IMR-90 (cell line): ENCODE results near the gene ANO8. TPM values are rescaled to one million over a fixed set of nuclear protein-coding genes. Genes with fewer than 3 reads are reported as not detected.
"Not testable (repeated sequence)": the region's sequence is repeated elsewhere in the genome, so short reads cannot be mapped to it uniquely, and the experiment has no call there.

Experiments
- ATAC-seq: fragments of 200-7000 bp; cut with Tn5 transposase; 2 replicates; pipeline ENCODE4 v1.9.1; 2020; ENCODE audit warnings: low read depth, mild to moderate bottlenecking, moderate library complexity
- BruUV-seq: library from RNA; stranded (reverse); fragments of 400-500 nt; replicated peaks from 2 replicates; lab custom pipeline; 2021; lab: Mats Ljungman, UMichigan
- CTCF ChIA-PET: fragments of 300-600 bp; formaldehyde crosslinking; extraction: SDS; loops from one replicate; lab custom pipeline; 2021; ENCODE audit warnings: antibody characterized with exemption; lab: Yijun Ruan, JAX
- POLR2A ChIA-PET: fragments of 300-600 bp; sonication (Branson Sonifier 250); formaldehyde crosslinking; loops from one replicate; lab custom pipeline; 2022; ENCODE audit warnings: antibody characterized with exemption; ENCODE audit not compliant: unreplicated experiment; lab: Charles Lee
- DNase-seq: peaks from one replicate; pipeline ENCODE4 v3.0.0; 2013
- H2AFZ ChIP-seq: replicated peaks from 2 replicates; pipeline ENCODE3; 2013; ENCODE audit warnings: low read length, mild to moderate bottlenecking; ENCODE audit not compliant: poor library complexity
- H2AK5ac ChIP-seq: 2 replicates; pipeline ENCODE4 v1.6.1; 2013; ENCODE audit warnings: low read depth, low read length, inconsistent platforms
- H2AK9ac ChIP-seq: replicated peaks from 2 replicates; pipeline ENCODE3; 2013; ENCODE audit warnings: mild to moderate bottlenecking, low read depth, low read length, moderate library complexity; ENCODE audit not compliant: poor library complexity
- H2BK120ac ChIP-seq: 2 replicates; pipeline ENCODE4 v1.6.1; 2013; ENCODE audit warnings: low read depth, low read length, inconsistent platforms
- H2BK15ac ChIP-seq: 3 replicates; pipeline ENCODE4 v1.6.1; 2013; ENCODE audit warnings: low read depth, low read length, inconsistent platforms
- H2BK20ac ChIP-seq: 2 replicates; pipeline ENCODE4 v1.6.1; 2013; ENCODE audit warnings: low read depth, mild to moderate bottlenecking, inconsistent platforms, low read length, moderate library complexity
- H2BK5ac ChIP-seq: 2 replicates; pipeline ENCODE4 v1.6.1; 2013; ENCODE audit warnings: mild to moderate bottlenecking, low read depth, low read length, inconsistent platforms; ENCODE audit not compliant: poor library complexity, severe bottlenecking
- H3K14ac ChIP-seq: replicated peaks from 2 replicates; pipeline ENCODE4 v1.6.1; 2013; ENCODE audit warnings: low read depth, low read length, inconsistent platforms
- H3K18ac ChIP-seq: 2 replicates; pipeline ENCODE4 v1.6.1; 2013; ENCODE audit warnings: low read depth, low read length, control low read depth
- H3K23ac ChIP-seq: 2 replicates; pipeline ENCODE4 v1.6.1; 2013; ENCODE audit warnings: low read depth, low read length, inconsistent platforms
- H3K27ac ChIP-seq: 2 replicates; pipeline ENCODE4 v1.5.1; 2013; ENCODE audit warnings: mild to moderate bottlenecking, control low read depth, low read length; ENCODE audit not compliant: insufficient read depth
- H3K27me3 ChIP-seq: 2 replicates; pipeline ENCODE4 v1.6.1; 2013; ENCODE audit warnings: low read length; ENCODE audit not compliant: control insufficient read depth, insufficient read depth
- H3K36me3 ChIP-seq: 2 replicates; pipeline ENCODE4 v1.6.1; 2013; ENCODE audit warnings: low read length, mixed read lengths; ENCODE audit not compliant: control insufficient read depth, insufficient read depth
- H3K4ac ChIP-seq: 2 replicates; pipeline ENCODE4 v1.6.1; 2013; ENCODE audit warnings: low read depth, low read length, inconsistent platforms
- H3K4me1 ChIP-seq: 2 replicates; pipeline ENCODE4 v1.6.1; 2013; ENCODE audit warnings: low read length, mixed read lengths; ENCODE audit not compliant: control insufficient read depth, insufficient read depth
- H3K4me2 ChIP-seq: 2 replicates; pipeline ENCODE4 v1.6.1; 2013; ENCODE audit warnings: low read depth, mild to moderate bottlenecking, control low read depth, low read length, moderate library complexity
- H3K4me3 ChIP-seq: 2 replicates; pipeline ENCODE4 v1.5.1; 2013; ENCODE audit warnings: low read depth, mild to moderate bottlenecking, control low read depth, low read length, moderate library complexity; ENCODE audit not compliant: insufficient read depth
- H3K56ac ChIP-seq: 2 replicates; pipeline ENCODE4 v1.6.1; 2013; ENCODE audit warnings: low read length, inconsistent platforms; ENCODE audit not compliant: insufficient read depth; ENCODE audit errors: extremely low read depth
- H3K79me1 ChIP-seq, 2 experiments: 2 replicates each; pipeline ENCODE4 v1.6.1; 2013; ENCODE audit warnings: low read length in 2 of 2, inconsistent platforms in 1 of 2, low read depth in 1 of 2
- H3K9ac ChIP-seq: 2 replicates; pipeline ENCODE4 v1.6.1; 2013; ENCODE audit warnings: low read depth, low read length, control low read depth
- H3K9me1 ChIP-seq: 2 replicates; pipeline ENCODE4 v1.6.1; 2013; ENCODE audit warnings: low read length, inconsistent platforms; ENCODE audit not compliant: insufficient read depth
- H3K9me3 ChIP-seq: 2 replicates; pipeline ENCODE4 v1.6.1; 2013; ENCODE audit warnings: low read length; ENCODE audit not compliant: control insufficient read depth, insufficient read depth
- H4K20me1 ChIP-seq: 2 replicates; pipeline ENCODE4 v1.6.1; 2013; ENCODE audit warnings: low read length, inconsistent platforms; ENCODE audit not compliant: insufficient read depth
- H4K5ac ChIP-seq: 2 replicates; pipeline ENCODE4 v1.6.1; 2013; ENCODE audit warnings: mild to moderate bottlenecking, low read depth, low read length, control low read depth
- H4K8ac ChIP-seq, 2 experiments: 2 replicates each; pipeline ENCODE4 v1.6.1; 2013; ENCODE audit warnings: low read depth in 2 of 2, low read length in 2 of 2, control low read depth in 1 of 2, inconsistent platforms in 1 of 2
- H4K91ac ChIP-seq: 2 replicates; pipeline ENCODE4 v1.6.1; 2013; ENCODE audit warnings: low read depth, low read length, inconsistent platforms; ENCODE audit not compliant: insufficient read depth
- NFE2L2 ChIP-seq: fragments of 150-350 bp; IDR thresholded peaks from 2 replicates; pipeline ENCODE4 v1.6.1; 2016; ENCODE audit warnings: low read depth, mild to moderate bottlenecking, low read length
- POLR2A ChIP-seq: IDR thresholded peaks from 2 replicates; pipeline ENCODE4 v1.6.1; 2012; ENCODE audit warnings: mild to moderate bottlenecking, low read depth, low read length
- WGBS, 2 experiments: methylation state at CpG; one replicate each; pipeline versions ENCODE4 v1.1.5 to v1.1.7; 2013; ENCODE audit warnings: missing lambda C conversion rate in 2 of 2; ENCODE audit not compliant: insufficient read length in 1 of 2; ENCODE audit errors: extremely low coverage in 2 of 2; 5-methylcytosine and 5-hydroxymethylcytosine counted together
- dilution Hi-C: fragments of 300-500 bp; cut with HindIII; formaldehyde crosslinking; loops from one replicate; pipeline ENCODE4 v1.14.3; 2018; ENCODE audit warnings: low sequenced_read_pairs; ENCODE audit not compliant: unreplicated experiment
- in situ Hi-C: fragments of 300-500 bp; cut with MboI; formaldehyde crosslinking; loops from 3 replicates; pipeline ENCODE4 v1.14.3; 2019; ENCODE audit warnings: low sequenced_read_pairs, inconsistent platforms, mixed read lengths
- intact Hi-C: fragments of 100-400 bp; cut with micrococcal nuclease; formaldehyde crosslinking; loops from 2 replicates; pipeline ENCODE4 v1.10.0; 2022
- polyA plus RNA-seq, 3 experiments: library from polyadenylated mRNA; depleted of rRNA; stranded (reverse); fragments of >200 nt; gene quantifications; 2 replicates each; pipeline ENCODE4 v1.2.3, GENCODE V29; 2012; ENCODE audit warnings: low replicate concordance in 1 of 3
- total RNA-seq: library from RNA; depleted of rRNA; stranded (reverse); fragments of >200 nt; gene quantifications from 2 replicates; pipeline ENCODE4 v1.2.3, GENCODE V29; 2012

Gene ANO8
- total and polyA plus RNA-seq, 2 of the 4 experiments (the other 2 are of a cell fraction), result 1.6 to 5.6 TPM

- H3K79me1 ChIP-seq, result no peaks in the 10 kb centered on the region
- intact Hi-C loops (no loop called here), in situ Hi-C loops (no loop called here), dilution Hi-C loops (no loop called here)
- no peak overlapping the region for H2BK120ac ChIP-seq
- H4K8ac ChIP-seq, result no peak overlapping the region
- peaks cover 2% of the 10 kb centered on the region; the same call in 1 of the 2 replicates for H3K4me1 ChIP-seq
- TF ChIP-seq NFE2L2 (no peak), POLR2A (no peak)
- no peak overlapping the region for H3K4me2 ChIP-seq
- no peak overlapping the region for H2AFZ ChIP-seq
- peaks cover 11% of the 10 kb centered on the region for H3K27me3 ChIP-seq
- no peak overlapping the region for H3K18ac ChIP-seq
- no peaks in the 10 kb centered on the region for H3K9me3 ChIP-seq
- no peak overlapping the region for H2BK5ac ChIP-seq
- H3K23ac ChIP-seq, result no peak overlapping the region
- H3K27ac ChIP-seq, result no peak overlapping the region
- H3K9me1 ChIP-seq, result peaks cover 2% of the 10 kb centered on the region; the same call in 1 of the 2 replicates
- no peak overlapping the region for H3K14ac ChIP-seq
- no peak overlapping the region for H2BK20ac ChIP-seq
- H2BK15ac ChIP-seq, result no peak overlapping the region
- H4K91ac ChIP-seq, result no peak overlapping the region
- H3K56ac ChIP-seq, result no peak overlapping the region
- no peak overlapping the region for H2AK5ac ChIP-seq
- ATAC-seq (no peak), DNase-seq (no peak)
- no peak overlapping the region for H3K4ac ChIP-seq
- H3K9ac ChIP-seq, result no peak overlapping the region
- ChIA-PET POLR2A (no interaction called here), CTCF (interaction anchor here (0.6 kb wide), 1 partner anchor 56 kb away, joined by 3 read pairs; no protein-coding TSS in a partner anchor)
- H3K4me3 ChIP-seq, result no peak overlapping the region
- no TSS peak for BruUV-seq
- no peak overlapping the region for H2AK9ac ChIP-seq
- 87% methylated on average over 20 of the region's 22 CpGs; no CpG with 5 or more reads in 1 of the 2 experiments for WGBS, 2 experiments
- H3K36me3 ChIP-seq, result no peaks in the 10 kb centered on the region
- no peaks in the 10 kb centered on the region for H4K20me1 ChIP-seq
- H4K5ac ChIP-seq, result no peak overlapping the region
Observed at GRCh38 chr19:17365361-17365760, 30.7 kb upstream of the ANO8 start.

DNA sequence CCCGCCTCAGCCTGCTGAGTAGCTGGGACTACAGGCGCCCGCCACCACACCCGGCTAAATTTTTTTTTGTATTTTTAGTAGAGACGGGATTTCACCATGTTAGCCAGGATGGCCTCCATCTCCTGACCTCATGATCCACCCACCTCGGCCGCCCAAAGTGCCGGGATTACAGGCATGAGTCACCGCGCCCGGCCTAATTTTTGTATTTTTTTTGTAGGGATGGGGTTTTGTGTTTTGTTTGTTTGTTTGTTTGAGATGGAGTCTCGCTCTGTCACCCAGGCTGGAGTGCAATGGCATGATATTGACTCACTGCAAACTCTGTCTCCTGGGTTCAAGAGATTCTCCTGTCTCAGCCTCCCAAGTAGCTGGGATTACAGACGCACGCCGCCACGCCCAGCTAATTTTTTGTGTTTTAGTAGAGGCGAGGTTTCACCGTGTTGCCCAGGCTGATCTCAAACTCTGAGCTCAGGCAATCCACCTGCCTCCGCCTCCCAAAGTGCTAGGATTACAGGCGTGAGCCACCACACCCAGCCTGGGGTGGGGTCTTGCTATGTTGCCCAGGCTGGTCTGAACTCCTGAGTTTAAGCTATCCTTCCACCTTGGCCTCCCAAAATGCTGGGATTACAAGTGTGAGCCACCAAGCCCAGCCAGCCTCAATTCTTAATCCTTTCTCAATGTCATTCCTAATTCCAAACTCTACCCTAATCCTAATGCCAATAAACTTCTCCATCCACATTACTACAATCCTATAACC lies 29.4 kb upstream of the ANO8 start:
- ATAC-seq, H3K79me1 ChIP-seq, H3K14ac ChIP-seq, H3K36me3 ChIP-seq, H3K9me3 ChIP-seq, H2AK9ac ChIP-seq, H2BK20ac ChIP-seq, CTCF ChIA-PET, H3K9ac ChIP-seq, H3K4me2 ChIP-seq, H3K23ac ChIP-seq, intact Hi-C loops, H3K4me3 ChIP-seq, H2AFZ ChIP-seq, H3K27ac ChIP-seq, H4K8ac ChIP-seq, H2BK120ac ChIP-seq, H3K4ac ChIP-seq, H4K20me1 ChIP-seq, H2AK5ac ChIP-seq, H4K5ac ChIP-seq, BruUV-seq, H3K9me1 ChIP-seq, H2BK15ac ChIP-seq, dilution Hi-C loops, H4K91ac ChIP-seq, POLR2A ChIA-PET, H3K18ac ChIP-seq, H3K56ac ChIP-seq, in situ Hi-C loops, H2BK5ac ChIP-seq, H3K4me1 ChIP-seq, DNase-seq: not testable (repeated sequence)
- peaks cover 11% of the 10 kb centered on the region for H3K27me3 ChIP-seq
- no CpG with 5 or more reads among the region's 20 CpGs for WGBS, 2 experiments
